Loucy (cell line): ENCODE results near the gene MIPEP.
"Not testable (repeated sequence)": the region's sequence is repeated elsewhere in the genome, so short reads cannot be mapped to it uniquely, and the experiment has no call there.

Source experiments
- H2AFZ ChIP-seq: fragments of 200-600 bp; sonication (generic); 2 replicates; pipeline ENCODE4 v1.6.0; 2016; ENCODE audit warnings: antibody characterized with exemption, mild to moderate bottlenecking, low read length, moderate library complexity
- H3F3A ChIP-seq: fragments of 200-600 bp; 2 replicates; pipeline ENCODE4 v1.6.0; 2016; ENCODE audit warnings: antibody characterized with exemption, low read depth, mild to moderate bottlenecking
- H3K27me3 ChIP-seq: fragments of 200-600 bp; sonication (generic); 2 replicates; pipeline ENCODE4 v1.6.1; 2014; ENCODE audit warnings: low read length, mild to moderate bottlenecking; ENCODE audit not compliant: insufficient read depth, poor library complexity, severe bottlenecking
- H3K36me3 ChIP-seq: fragments of 200-600 bp; sonication (generic); 2 replicates; pipeline ENCODE4 v1.6.1; 2016; ENCODE audit warnings: low read length; ENCODE audit not compliant: insufficient read depth
- H3K4me1 ChIP-seq: fragments of 200-600 bp; sonication (generic); 2 replicates; pipeline ENCODE4 v1.5.1; 2014; ENCODE audit warnings: low read length, mild to moderate bottlenecking; ENCODE audit not compliant: insufficient read depth, poor library complexity, severe bottlenecking
- H3K4me2 ChIP-seq: fragments of 200-600 bp; sonication (generic); 2 replicates; pipeline ENCODE4 v1.6.0; 2014; ENCODE audit warnings: antibody characterized with exemption, low read length, low read depth, mild to moderate bottlenecking; ENCODE audit not compliant: poor library complexity, severe bottlenecking
- H3K4me3 ChIP-seq: fragments of 200-600 bp; sonication (generic); 2 replicates; pipeline ENCODE4 v1.5.1; 2014; ENCODE audit warnings: low read length, mild to moderate bottlenecking, mixed read lengths; ENCODE audit not compliant: poor library complexity, severe bottlenecking
- H3K79me2 ChIP-seq: fragments of 200-600 bp; sonication (generic); 2 replicates; pipeline ENCODE4 v1.6.1; 2014; ENCODE audit warnings: low read length; ENCODE audit not compliant: insufficient read depth
- H3K9ac ChIP-seq: fragments of 200-600 bp; sonication (generic); 2 replicates; pipeline ENCODE4 v1.6.0; 2014; ENCODE audit warnings: mild to moderate bottlenecking, low read depth, low read length, moderate library complexity; ENCODE audit not compliant: poor library complexity, severe bottlenecking
- H3K9me2 ChIP-seq: fragments of 200-600 bp; sonication (generic); replicated peaks from 2 replicates; pipeline ENCODE4 v1.6.1; 2016; ENCODE audit warnings: low read depth, low read length, mixed read lengths
- H3K9me3 ChIP-seq: fragments of 200-600 bp; sonication (generic); 2 replicates; pipeline ENCODE4 v1.6.1; 2014; ENCODE audit warnings: mild to moderate bottlenecking, antibody characterized with exemption, low read length, low read depth; ENCODE audit not compliant: insufficient read depth
- H4K20me1 ChIP-seq: fragments of 200-600 bp; sonication (generic); 2 replicates; pipeline ENCODE4 v1.6.0; 2014; ENCODE audit warnings: antibody characterized with exemption, low read length, mild to moderate bottlenecking; ENCODE audit not compliant: insufficient read depth, poor library complexity, severe bottlenecking
- CTCF ChIP-seq: fragments of 200-600 bp; sonication (generic); conservative IDR thresholded peaks from 2 replicates; pipeline ENCODE4 v1.5.1; 2014; ENCODE audit warnings: mild to moderate bottlenecking, antibody characterized with exemption, low read length
- EZH2phosphoT487 ChIP-seq: fragments of 200-600 bp; IDR thresholded peaks from 2 replicates; pipeline ENCODE4 v1.6.1; 2018; ENCODE audit warnings: antibody characterized with exemption, mild to moderate bottlenecking, moderate library complexity, borderline replicate concordance

MIPEP gene

GRCh38 chr13:23899555-23899954 lies 10.4 kb upstream of the MIPEP start:
- Histone ChIP-seq H3K27me3 (no peaks in the 10 kb centered on the region), H3K79me2 (no peaks in the 10 kb centered on the region), H3K9me2 (no peaks in the 10 kb centered on the region), H3K4me2 (peak overlapping the region; percentile 10), H3K4me3 (no peak overlapping the region), H4K20me1 (no peaks in the 10 kb centered on the region), H3K9ac (no peak overlapping the region), H2AFZ (peak overlapping the region; percentile 80), H3K4me1 (peaks cover 3% of the 10 kb centered on the region), H3K36me3 (no peaks in the 10 kb centered on the region), H3F3A (no peaks in the 10 kb centered on the region), H3K9me3 (no peaks in the 10 kb centered on the region)
- TF ChIP-seq CTCF (peak; percentile 75), EZH2phosphoT487 (no peak)

GRCh38 chr13:23898101-23898500 lies 8.9 kb upstream of the MIPEP start:
- H3K36me3 ChIP-seq = no peaks in the 10 kb centered on the region
- no peaks in the 10 kb centered on the region for H3K79me2 ChIP-seq
- TF ChIP-seq CTCF = no peak
- no peak for TF ChIP-seq EZH2phosphoT487
- H3F3A ChIP-seq = no peaks in the 10 kb centered on the region
- H3K9ac ChIP-seq = no peak overlapping the region
- H3K4me2 ChIP-seq = no peak overlapping the region
- H3K27me3 ChIP-seq = no peaks in the 10 kb centered on the region
- peaks cover 3% of the 10 kb centered on the region for H3K4me1 ChIP-seq
- no peaks in the 10 kb centered on the region for H3K9me2 ChIP-seq
- H3K9me3 ChIP-seq = no peaks in the 10 kb centered on the region
- no peak overlapping the region for H2AFZ ChIP-seq
- no peaks in the 10 kb centered on the region for H4K20me1 ChIP-seq
- no peak overlapping the region for H3K4me3 ChIP-seq

- H3K27me3 ChIP-seq, H3K9me3 ChIP-seq, H3K9ac ChIP-seq, H3K4me2 ChIP-seq, H3K79me2 ChIP-seq, H3F3A ChIP-seq, H4K20me1 ChIP-seq, H2AFZ ChIP-seq, H3K4me1 ChIP-seq, H3K4me3 ChIP-seq, H3K36me3 ChIP-seq, H3K9me2 ChIP-seq: not testable (repeated sequence)
These were observed 8.3 kb upstream of the MIPEP start, which contains the start of gene C1QTNF9B for GRCh38 chr13:23897452-23897919. Gene C1QTNF9B (minus strand): TSS chr13:23897502.

DNA sequence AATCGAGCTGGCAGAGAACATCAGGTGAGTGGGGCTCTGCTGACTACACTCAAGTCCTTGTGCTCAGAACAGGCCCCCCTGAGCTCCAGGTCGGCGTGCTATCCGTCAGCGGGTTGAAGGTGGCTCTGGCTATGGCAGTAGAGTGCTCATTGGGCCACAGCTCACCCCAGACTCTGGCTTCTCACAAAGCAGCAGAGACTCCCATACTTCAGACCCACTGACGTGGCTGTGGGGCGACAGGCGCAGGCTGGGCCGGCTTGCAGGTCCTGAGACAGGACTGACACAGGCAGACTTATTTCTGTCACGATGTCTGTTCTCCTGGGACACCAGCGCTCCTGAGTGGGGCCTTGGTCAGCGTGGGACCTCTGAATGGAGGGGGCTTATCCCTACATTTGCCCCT lies 5.5 kb upstream of the MIPEP start:
- H3K4me3 ChIP-seq, H2AFZ ChIP-seq, H3K9me2 ChIP-seq, H3K27me3 ChIP-seq, H3F3A ChIP-seq, H3K4me1 ChIP-seq, H3K79me2 ChIP-seq, H4K20me1 ChIP-seq, H3K36me3 ChIP-seq, H3K4me2 ChIP-seq, H3K9ac ChIP-seq, H3K9me3 ChIP-seq: not testable (repeated sequence)

GRCh38 chr13:23893791-23894190 lies 4.6 kb upstream of the MIPEP start:
- not testable (repeated sequence) for H3K9ac ChIP-seq

More at GRCh38 chr13:23893791-23894190, 4.6 kb upstream of the MIPEP start:
- not testable (repeated sequence) for H3F3A ChIP-seq, H3K79me2 ChIP-seq, H3K36me3 ChIP-seq, H3K4me2 ChIP-seq, H3K27me3 ChIP-seq, H3K4me3 ChIP-seq, H3K4me1 ChIP-seq, H3K9me2 ChIP-seq, H2AFZ ChIP-seq, H4K20me1 ChIP-seq, H3K9me3 ChIP-seq
